HG03139 (cell line): ENCODE data around the gene HTR4.

Experiments used
- ATAC-seq: cut with Tn5 transposase; IDR thresholded peaks from one replicate; pipeline ENCODE4 v1.9.1; 2021; ENCODE audit not compliant: unreplicated experiment

Gene HTR4

GRCh38 chr5:148443241-148443640, 211.1 kb downstream of the HTR4 start:
- no peak for ATAC-seq

- no peak for ATAC-seq
Measured at GRCh38 chr5:148438933-148439332, 215.4 kb downstream of the HTR4 start.

DNA sequence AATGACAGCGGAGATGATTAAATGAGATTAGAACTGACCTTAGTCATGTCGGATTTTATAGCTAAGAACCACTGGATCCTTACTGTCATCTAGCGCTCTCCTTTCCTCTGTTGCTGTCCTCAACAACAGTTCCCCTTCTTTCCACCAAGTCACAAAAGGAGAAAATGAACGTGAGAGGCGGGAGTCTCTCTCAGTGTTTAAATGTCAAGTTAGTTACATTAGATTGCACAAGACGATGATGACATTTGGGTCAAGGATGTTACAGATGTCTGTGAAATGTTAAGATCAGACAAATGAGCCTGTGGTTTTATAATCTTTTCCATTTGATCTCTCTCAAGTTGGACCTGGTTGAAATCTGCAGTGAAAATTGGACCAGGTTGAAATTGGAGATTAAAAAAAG, 217.1 kb downstream of the HTR4 start:
- ATAC-seq: no peak

DNA sequence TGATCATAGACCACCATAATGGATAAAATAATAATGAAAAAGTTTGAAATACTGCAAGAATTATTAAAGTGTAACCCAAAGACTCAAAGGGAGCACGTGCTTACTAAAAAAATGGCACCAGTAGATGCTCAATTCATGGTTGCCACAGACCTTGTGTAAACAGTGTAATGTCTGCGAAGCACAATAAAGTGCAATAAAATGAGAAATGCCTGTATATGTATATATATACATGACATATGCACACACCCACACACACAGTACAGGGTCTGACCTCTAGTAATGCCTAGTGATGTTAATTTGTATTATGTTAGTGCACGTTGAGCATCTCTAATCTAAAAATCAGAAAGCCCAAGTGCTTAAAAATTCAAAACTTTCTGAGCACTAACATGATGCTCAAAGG, 218.3 kb downstream of the HTR4 start:
- no peak for ATAC-seq

DNA sequence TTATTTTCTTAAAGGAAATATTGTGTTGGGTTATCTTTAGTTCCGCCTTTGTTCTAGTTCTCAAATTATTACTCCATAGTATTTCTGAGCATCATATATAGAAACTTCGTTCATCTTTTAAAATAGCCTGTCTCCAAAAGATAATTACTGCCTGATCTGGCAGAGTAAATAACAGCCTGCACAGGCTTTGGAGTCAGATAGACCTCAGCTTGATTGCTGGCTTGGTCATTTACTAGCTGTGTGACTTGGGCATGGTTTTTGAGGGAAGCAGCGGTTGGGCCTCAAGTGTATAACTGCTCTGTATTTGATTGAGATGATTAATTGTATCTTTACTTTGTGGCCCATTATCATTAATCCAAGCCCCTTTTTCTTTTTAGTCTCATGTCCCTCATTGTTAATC, 220.5 kb downstream of the HTR4 start:
- no peak for ATAC-seq
